HFF-Myc (cell line): ENCODE measurements around the gene NOL4L.

Experiments used
- DNase-seq: peaks from one replicate; pipeline ENCODE4 v3.0.0-alpha.2; 2011; ENCODE audit warnings: low read depth; ENCODE audit errors: extremely low read depth
- H3K4me3 ChIP-seq: replicated peaks from 2 replicates; pipeline ENCODE4 v1.5.1; 2011; ENCODE audit warnings: low read depth, mild to moderate bottlenecking, control low read depth, low read length
- TF ChIP-seq, protein P1 (sequence below): IDR thresholded peaks from 2 replicates; pipeline ENCODE4 v1.5.1; 2012; ENCODE audit warnings: mild to moderate bottlenecking, low read depth, low read length, control low read depth; ENCODE audit errors: missing control alignments

Gene NOL4L

DNA sequence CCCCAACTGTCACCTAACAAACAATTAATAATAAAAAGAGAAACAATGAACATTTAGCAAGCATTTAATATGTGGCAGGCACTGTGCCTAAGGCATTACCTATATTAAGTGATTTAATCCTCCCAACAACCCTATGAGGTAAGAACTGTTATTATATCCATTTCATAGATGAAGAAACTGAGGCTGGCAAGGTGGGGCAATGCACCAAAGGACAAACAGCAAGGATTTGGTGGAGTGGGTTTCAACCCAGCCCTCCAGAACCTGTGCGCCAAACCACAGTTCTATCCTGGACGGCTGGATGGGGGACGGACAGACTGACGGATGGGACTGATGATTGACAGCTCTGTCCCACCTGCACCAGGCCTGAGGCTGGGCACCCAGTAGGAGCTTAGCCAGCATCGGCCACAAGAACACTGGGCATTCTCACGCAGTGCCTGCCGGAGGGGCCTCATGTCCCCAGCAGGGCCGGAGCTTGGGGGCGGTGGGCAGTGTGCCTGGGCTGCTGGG, 24.6 kb downstream of the NOL4L start:
- no peak overlapping the region for H3K4me3 ChIP-seq
- TF ChIP-seq, protein P1, sequence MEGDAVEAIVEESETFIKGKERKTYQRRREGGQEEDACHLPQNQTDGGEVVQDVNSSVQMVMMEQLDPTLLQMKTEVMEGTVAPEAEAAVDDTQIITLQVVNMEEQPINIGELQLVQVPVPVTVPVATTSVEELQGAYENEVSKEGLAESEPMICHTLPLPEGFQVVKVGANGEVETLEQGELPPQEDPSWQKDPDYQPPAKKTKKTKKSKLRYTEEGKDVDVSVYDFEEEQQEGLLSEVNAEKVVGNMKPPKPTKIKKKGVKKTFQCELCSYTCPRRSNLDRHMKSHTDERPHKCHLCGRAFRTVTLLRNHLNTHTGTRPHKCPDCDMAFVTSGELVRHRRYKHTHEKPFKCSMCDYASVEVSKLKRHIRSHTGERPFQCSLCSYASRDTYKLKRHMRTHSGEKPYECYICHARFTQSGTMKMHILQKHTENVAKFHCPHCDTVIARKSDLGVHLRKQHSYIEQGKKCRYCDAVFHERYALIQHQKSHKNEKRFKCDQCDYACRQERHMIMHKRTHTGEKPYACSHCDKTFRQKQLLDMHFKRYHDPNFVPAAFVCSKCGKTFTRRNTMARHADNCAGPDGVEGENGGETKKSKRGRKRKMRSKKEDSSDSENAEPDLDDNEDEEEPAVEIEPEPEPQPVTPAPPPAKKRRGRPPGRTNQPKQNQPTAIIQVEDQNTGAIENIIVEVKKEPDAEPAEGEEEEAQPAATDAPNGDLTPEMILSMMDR: no peak
- DNase-seq: no peak

DNA sequence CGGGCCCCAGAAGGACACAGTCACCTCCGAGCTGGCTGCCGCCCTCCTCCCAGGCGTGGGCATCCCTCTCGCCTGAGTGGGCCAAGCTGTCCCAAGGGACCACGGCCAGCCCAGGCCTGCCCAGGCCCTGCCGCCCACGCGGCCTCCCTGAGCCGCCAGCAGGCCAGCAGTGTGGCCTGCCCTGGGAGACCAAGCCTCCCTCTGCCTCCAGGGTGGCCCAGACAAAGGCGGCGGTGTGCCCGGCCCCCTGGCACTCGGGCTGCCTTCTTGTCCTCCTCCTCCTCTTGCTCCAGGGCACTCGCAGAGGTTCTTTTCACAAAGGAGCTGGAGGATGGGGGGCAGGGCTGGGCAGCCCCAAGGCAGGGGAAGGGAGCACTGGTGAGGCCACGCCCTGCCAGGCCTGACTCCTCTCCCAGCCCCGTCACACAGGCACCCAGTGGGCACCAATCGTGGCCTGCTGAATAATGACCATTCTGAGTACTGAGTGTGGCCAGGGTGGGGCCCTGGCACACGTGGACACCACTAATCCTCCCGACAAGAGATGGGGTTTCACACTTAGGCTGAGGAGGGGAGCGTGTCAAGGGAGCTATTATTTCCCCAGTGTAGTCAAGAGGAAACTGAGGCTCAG, 25.3 kb downstream of the NOL4L start:
- TF ChIP-seq, protein P1: no peak
- H3K4me3 ChIP-seq: no peak overlapping the region
- DNase-seq: no peak

GRCh38 chr20:32559205-32559752, 25.9 kb downstream of the NOL4L start:
- no peak overlapping the region for H3K4me3 ChIP-seq
- TF ChIP-seq, protein P1: no peak
- no peak for DNase-seq

GRCh38 chr20:32558526-32558925, 26.6 kb downstream of the NOL4L start:
- TF ChIP-seq, protein P1: no peak
- DNase-seq: no peak
- no peak overlapping the region for H3K4me3 ChIP-seq

- no peak overlapping the region for H3K4me3 ChIP-seq
- TF ChIP-seq, protein P1: no peak
- DNase-seq: no peak
These were observed 27.8 kb downstream of the NOL4L start for GRCh38 chr20:32557319-32557718.

DNA sequence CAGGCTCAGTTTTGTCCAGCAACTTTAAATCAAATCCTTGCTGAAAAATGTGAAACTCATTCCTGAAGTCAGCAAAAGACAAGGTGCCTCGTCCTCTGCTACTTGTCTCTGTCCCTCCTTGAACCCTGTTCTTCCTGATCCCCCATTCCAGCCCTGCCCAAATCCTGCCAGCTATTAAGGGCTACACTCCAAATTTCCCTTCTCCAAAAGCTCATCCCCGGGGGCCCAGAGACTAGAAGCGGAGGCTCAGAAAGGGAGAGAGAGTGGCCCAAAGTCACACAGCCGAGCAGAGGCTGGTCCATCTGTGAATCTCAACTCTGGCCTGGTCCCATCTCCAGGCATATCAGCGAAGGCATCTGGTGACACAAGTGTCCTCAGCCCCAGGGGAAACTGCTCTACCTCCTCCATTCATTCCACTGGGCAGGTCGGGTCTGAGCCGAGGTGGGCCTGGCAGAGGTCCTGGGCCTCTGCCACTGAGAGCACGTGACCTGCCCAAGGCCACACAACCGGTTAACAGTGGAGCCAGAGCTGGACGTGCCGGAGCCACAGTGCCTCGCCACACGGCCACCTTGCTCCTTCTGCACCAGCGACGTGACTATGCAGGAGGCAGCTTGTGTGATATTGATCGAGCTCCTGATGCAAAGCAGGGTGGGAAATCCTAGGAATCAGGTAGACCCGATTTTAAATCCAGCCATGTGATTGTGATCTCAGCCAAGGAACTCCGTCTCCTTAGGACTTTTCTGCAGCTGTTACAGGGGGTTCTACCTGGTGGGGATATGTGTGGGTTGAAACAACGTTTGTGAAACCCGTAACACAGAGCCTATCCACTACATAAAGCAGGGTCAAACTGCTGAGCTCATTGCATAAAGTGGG, 28.6 kb downstream of the NOL4L start:
- TF ChIP-seq, protein P1: no peak
- no peak for DNase-seq

More for the DNA sequence above, 28.6 kb downstream of the NOL4L start:
- no peak overlapping the region for H3K4me3 ChIP-seq
